Measurements from ENCODE around the gene LZTR1.

DNA sequence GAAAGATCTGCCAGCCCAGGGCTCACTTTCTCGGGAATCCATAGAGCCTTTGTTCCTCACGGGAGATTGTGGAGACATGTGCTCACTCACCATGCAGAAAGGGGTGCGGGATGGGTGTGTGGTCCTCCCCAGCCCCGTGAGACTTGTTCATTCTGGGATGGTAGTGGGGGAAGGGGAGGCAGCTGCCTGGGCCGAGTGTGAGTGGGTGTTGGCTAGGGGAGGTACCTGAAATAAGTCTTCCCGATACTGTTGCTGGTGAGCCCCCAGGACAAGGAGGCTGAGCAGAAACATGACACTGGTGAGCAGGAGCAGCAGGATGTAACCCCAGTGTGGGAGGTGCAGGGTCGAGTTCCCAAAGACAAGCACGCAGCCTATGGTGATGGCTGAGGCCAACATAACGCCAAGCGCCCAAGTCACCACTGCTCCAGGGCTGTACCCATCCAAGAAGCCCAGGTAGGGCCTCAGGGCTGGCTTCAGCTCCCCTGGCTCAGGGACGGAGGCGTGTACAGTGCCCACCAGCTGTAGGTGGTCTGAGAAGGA is 47.5 kb downstream of the LZTR1 start:
- TF ChIP-seq, protein P1, sequence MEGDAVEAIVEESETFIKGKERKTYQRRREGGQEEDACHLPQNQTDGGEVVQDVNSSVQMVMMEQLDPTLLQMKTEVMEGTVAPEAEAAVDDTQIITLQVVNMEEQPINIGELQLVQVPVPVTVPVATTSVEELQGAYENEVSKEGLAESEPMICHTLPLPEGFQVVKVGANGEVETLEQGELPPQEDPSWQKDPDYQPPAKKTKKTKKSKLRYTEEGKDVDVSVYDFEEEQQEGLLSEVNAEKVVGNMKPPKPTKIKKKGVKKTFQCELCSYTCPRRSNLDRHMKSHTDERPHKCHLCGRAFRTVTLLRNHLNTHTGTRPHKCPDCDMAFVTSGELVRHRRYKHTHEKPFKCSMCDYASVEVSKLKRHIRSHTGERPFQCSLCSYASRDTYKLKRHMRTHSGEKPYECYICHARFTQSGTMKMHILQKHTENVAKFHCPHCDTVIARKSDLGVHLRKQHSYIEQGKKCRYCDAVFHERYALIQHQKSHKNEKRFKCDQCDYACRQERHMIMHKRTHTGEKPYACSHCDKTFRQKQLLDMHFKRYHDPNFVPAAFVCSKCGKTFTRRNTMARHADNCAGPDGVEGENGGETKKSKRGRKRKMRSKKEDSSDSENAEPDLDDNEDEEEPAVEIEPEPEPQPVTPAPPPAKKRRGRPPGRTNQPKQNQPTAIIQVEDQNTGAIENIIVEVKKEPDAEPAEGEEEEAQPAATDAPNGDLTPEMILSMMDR (IDR thresholded peaks at IDR 0.05): no peak
- TF ChIP-seq EP300 (IDR thresholded peaks at IDR 0.05): no peak
